CD4-positive, alpha-beta T cell treated with Interleukin-4 for 1 hour (primary cell): Measurements from ENCODE around the gene BLID.

ENCODE experiments used
- DNase-seq, 2 donors: peaks; one replicate each; pipeline ENCODE4 v3.0.0-alpha.2; 2020 to 2022

The BLID gene

GRCh38 chr11:122103726-122104125 is 12.3 kb downstream of the BLID start:
- DNase-seq, result no peak

DNA sequence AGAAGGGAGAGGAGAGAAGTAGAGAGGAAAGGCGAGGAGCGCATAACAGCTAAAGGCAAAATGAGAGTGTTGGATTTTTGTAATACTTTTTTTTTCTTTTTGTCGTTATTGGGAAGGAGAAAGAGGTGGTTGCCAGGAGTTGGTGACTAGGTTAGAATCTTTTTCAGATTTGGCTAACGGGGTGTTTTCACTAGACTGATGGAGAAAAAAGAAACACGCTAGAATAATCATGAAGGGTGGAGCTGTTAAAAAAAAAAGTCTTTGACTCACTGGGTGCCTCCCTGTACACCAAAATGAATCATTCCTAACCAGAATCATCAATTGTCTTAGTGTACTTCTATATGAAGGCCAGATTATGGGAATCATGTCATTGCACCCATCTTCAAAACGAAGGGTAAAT is 12.7 kb downstream of the BLID start:
- DNase-seq, result no peak

DNA sequence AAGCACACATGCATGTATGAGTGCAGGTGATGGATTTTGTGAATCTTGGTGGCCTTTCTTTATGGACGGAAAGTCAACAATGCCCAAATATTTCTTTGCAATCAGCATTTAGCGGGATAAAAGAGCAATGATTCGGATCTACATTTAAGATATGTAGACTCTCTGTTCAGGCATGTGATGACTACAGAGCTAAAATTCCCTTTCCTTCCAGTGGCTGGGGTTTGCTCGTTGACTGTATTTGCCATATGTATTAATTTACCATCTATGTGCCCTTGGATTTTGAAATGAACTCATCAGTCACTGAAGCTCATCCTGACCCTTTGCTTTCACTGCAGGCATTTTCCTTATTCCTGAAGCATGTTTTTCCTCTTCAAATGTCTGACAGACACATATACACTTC is 13.6 kb downstream of the BLID start:
- no peak for DNase-seq

DNA sequence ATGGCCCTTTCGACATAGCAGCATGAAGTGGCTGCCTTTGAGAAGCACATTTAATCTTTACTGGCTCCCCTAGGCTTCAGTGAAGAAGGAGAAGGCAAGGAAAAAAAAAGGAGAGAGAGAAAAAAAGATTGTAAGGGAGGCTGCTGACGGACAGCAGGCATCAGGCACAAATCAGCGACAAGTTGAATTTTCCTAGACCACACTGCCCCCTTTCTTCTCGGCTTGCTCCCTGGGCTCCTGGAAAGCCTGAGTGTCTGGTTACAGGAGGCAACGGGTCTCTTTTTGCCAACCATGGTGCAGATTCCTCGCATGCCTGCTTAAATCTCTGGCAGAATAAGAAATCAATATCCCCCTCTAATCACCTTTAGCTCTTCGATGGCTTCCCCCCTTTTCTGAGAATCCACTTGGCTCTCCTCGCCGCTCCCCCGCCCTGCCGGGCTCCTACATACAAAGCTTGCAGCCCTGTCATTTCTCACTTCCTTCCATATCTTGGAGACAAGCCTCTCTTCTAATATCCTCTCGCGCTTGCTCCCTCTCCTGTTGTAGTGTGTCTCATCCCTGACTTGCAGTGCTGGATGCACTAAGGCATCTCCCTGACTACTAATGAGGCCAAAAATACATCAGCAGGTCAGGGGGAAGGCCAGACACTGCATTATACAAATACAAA is 14.3 kb downstream of the BLID start:
- DNase-seq, result no peak

- DNase-seq, result no peak
These were observed 15.3 kb downstream of the BLID start for GRCh38 chr11:122100756-122101080.

DNA sequence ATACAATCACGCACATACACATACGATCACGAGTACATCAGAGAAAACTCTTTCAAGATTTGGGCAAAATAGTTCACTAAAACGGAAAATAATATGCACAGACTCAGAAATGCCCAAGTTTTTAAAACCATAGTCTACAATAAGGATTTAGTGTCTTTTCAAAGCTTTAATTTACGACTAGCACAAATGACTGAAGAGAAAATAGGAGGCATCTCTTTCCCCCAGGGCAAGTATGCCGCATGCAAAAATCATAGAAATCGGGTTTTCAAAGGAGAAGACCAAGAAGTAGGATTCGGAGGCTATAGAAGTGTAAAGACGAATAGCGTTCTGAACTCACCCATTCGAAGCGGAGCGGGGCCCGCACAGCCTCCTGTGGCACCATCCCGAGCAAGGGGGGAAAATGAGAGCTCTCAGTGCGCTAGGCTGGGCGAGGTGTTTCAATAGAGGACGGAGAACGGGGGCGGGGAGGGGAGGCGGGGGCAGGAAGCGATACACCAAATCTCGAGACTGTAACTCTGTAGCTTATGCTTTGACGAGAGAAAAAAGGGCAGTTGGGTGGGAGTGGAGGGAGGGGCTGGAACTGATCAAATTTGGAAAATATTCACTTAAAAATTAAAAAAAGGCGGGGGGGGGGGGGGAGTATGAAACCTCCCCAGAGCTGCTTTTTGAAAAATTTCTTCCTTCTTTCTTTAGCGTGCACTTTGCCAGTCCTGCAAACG is 15.8 kb downstream of the BLID start:
- DNase-seq, result no peak

GRCh38 chr11:122099374-122100036 is 16.5 kb downstream of the BLID start:
- DNase-seq, result no peak

DNA sequence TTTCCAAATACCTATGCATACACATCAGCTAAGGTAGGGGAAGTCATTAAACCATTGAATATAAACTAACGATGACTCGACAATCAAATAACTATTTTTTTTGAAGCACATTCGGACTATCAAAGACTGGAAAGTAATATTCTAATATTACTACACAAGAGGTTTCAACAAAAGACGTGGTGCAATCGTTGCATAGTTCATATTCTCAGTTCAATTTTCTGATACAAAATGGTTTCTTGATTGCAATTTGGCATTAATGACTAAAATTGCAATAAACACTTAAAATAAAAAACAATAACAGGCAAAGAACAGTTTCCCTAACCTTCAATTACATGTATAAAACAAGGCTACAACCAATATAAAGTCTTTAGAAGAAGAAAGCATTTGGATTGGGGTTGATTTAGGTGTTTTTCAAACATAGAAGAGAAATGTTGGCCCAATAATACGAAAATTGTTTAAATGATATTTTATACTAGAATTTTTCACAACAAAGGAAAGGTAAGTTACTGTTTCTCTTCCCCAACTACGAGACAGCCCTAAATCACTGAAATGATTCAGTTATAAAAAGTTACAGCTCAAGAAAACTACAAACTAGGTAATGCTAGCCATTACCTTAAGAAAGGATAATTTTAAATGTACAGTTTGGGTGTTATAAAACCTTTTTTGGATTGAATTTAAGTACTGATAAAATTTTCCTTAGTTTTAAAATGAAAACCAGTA is 17.6 kb downstream of the BLID start:
- DNase-seq, result no peak

DNA sequence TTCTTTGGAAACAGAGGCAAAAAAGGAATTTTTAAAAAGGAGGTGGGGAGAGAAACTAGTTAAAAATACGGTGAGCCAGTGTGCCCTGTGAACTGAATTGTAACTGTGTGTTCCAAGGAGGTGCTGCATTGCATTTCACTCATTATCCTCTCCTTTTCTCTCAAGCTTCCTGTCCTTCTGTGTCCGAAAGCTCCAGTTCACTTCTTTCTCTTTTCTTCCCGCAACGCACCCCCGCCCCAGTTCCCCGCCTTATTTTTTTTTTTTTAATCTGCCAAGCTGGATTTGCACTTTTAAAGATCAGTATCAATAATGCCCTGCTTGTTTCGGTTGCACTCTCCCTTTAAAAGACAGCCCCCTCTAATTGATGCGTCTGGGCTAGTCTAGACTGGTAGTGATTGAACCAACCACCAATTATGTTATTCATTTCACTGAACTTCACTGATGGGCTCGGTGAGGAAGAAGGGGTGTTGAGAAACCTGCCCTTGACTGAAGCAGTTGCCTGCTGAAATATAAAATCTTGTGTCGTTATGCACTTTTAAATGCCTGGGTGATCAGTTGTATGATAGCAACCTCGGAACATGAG is 18.5 kb downstream of the BLID start:
- DNase-seq, result no peak

DNA sequence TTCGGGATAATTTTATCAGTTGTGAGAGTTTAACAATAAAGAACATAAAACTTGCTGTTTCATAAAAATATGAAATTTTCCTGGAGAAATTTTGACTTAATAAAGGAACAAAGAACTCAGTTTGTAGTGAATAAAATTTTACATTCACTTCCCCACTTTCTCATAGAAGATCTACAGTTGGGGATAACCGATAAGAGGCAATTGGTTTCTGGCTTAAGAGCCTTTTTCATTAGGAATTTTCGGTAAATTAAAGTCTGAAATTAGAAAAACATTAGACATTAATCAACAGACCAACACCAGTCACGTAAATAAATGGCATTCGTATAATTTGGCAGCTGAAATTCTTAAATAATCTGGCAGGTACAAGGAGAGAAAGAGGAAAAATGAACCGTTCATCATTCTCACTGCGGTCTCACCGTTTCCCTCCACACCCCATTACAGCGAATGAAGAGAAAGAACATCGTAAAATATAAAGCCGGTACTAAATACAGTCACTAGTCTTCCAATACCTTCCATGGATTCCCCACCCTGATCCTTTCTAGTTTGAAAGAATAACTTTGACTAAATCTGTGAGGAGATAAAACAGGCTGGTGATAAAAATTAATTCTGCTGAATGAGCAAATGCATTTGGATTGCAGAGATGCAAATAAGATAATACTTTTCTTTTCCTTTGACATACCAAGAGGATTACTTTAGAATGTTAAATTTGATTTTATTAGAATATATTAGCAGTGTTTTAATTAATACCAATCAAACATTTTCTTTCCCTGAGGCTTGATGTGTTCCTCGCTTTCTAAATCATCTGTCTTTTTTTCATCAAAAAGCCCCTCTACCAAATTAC is 19.5 kb downstream of the BLID start:
- no peak for DNase-seq

- DNase-seq, result no peak
These were observed 20.2 kb downstream of the BLID start for GRCh38 chr11:122095681-122096262.

GRCh38 chr11:122094836-122095235 is 21.2 kb downstream of the BLID start:
- no peak for DNase-seq

GRCh38 chr11:122093731-122094275 is 22.2 kb downstream of the BLID start:
- DNase-seq, result no peak

- DNase-seq, result no peak
These were observed 24.2 kb downstream of the BLID start for GRCh38 chr11:122091835-122092234.

DNA sequence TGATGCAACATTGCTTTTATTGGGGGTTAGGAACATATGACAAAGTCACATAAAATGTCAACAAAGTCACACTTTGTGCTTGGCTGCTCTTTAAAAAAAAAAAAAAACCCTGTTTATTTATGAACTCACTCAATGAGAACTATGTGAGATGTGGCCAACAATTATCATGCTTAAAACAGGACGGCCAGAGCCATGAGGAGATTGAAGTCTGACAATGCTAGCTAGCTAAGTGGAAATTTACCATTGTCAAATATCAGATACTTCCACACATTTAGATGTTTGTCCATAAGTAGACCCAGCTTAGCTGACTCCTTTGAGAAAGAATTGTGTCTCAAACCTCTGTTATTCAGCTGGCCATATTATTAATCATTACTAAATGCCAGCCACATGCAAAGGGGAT is 26.9 kb downstream of the BLID start:
- no peak for DNase-seq

- no peak for DNase-seq
These were observed 30.3 kb downstream of the BLID start for GRCh38 chr11:122085712-122086111.

GRCh38 chr11:122085264-122085663 is 30.8 kb downstream of the BLID start:
- no peak for DNase-seq

DNA sequence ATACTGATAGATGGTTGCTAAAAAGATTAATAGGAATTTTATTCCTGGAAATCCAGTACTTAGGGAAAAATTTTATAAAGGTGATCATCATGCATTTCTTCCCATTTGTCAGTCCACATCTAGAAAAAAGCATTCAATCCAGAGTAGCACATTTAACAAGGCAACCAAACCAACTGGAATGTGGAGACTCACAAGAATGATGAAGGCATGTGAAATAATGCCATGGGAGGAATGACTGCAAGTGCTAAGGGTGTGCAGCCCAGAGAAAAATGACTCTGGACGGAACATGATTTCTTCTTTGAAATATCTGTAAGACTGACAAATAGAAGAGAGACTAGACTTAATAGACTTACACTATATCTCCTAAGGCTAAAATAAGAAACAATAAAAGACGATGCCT is 33.8 kb downstream of the BLID start:
- no peak for DNase-seq

DNA sequence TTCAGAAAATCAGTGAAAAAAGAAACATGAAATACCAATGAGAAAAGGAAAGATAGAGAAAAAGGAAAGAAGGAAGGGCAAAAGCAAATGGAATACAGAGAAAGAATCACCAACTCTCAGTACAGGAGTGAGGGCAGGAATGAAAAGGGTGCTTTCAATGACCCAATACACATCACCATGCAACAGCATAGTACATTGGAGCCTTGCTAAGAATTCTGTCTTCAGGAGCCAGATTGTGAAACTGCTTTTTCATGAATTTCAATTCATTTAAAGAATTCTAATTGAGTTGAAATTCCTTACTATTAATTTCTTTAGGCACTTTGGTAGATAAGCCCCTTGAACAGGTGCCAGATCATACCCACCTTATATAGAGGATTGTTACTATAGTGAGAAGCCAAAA is 34.9 kb downstream of the BLID start:
- no peak for DNase-seq

DNA sequence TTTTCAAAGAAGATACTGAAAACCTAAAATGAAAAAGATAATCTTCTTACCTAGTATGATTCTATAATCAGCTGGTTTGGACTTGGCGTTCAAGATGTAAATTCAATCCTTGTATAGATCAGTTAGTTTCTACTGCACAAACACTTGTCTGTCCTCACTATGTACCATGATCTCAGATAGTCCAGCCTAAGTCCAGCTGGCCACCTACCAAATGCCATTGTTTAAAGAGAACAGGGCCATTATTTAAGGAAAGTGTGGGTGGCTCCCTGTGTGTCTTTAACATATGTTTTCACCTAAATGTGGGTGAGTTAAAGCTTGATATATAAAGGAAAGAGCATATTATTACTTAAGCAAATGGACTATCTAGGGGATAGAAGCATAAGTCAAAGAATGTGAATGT is 38.6 kb downstream of the BLID start:
- no peak for DNase-seq

GRCh38 chr11:122076512-122077120 is 39.4 kb downstream of the BLID start:
- DNase-seq, result no peak
